ENCODE data around the gene CPVL. TPM values are rescaled to one million over a fixed set of nuclear protein-coding genes. Genes with fewer than 3 reads are reported as not detected.

CPVL gene
- polyA plus RNA-seq, 2 of the 4 experiments (the other 2 are of a cell fraction): 0.05 TPM; not detected in 1

DNA sequence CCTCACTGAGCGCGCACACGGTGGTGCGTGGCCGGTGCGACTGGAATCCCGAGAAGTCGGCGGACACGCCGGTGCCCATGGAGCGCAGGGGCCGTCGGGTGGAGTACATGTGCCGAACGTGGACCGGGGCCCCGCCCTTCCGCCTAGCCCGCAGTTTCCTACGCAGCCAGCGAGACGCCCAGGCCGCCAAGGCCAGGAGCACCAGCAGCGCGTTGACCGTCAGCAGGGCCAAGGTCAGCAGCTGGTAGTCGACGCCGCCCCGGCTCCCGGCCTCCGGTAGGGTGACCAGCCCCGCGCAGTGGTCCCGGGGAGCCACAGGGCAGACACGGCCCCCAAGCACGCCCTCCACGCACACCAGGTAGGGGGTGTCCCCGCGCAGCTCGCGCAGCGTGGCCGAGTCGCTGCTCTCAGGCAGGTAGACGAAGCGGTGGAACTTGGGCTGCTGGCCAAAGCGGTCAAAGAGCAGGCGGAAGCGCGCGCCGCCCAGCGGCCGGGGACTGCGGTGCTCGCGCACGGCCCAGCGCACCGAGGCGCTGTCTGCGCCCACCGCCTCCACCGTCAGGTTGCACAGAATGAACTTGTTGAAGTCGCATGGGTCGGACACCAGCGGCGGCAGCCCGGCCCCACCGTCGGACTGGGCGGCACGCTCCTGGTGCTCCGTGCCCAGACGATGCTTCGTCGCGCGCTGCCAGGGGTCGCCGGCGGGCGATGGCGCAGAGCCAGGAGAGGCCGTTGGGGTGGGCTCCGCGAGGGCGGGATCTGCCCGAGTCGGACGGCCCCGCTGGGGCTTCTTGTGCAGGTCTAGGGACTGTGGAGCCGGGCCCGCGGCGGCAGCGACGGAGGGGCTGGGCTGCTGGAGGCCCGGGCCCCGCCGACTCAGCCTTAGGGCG lies 190.4 kb downstream of the CPVL start:
- H3K4me1 ChIP-seq: peaks cover 4% of the 10 kb centered on the region; the same call in 2 of the 3 replicates
- TF ChIP-seq RAD21 (conservative IDR thresholded peaks at IDR 0.05 in 1 of 2, IDR thresholded peaks at IDR 0.05 in 1 of 2): peak in 1 of 2 experiments; percentile 30; a peak in 1 of 5 replicates
- TF ChIP-seq, protein P1, sequence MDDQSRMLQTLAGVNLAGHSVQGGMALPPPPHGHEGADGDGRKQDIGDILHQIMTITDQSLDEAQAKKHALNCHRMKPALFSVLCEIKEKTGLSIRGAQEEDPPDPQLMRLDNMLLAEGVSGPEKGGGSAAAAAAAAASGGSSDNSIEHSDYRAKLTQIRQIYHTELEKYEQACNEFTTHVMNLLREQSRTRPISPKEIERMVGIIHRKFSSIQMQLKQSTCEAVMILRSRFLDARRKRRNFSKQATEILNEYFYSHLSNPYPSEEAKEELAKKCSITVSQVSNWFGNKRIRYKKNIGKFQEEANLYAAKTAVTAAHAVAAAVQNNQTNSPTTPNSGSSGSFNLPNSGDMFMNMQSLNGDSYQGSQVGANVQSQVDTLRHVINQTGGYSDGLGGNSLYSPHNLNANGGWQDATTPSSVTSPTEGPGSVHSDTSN (IDR thresholded peaks at IDR 0.05): no peak
- TF ChIP-seq FOSB (CRISPR knock-in tag; IDR thresholded peaks at IDR 0.05): no peak
- TF ChIP-seq, protein P2, sequence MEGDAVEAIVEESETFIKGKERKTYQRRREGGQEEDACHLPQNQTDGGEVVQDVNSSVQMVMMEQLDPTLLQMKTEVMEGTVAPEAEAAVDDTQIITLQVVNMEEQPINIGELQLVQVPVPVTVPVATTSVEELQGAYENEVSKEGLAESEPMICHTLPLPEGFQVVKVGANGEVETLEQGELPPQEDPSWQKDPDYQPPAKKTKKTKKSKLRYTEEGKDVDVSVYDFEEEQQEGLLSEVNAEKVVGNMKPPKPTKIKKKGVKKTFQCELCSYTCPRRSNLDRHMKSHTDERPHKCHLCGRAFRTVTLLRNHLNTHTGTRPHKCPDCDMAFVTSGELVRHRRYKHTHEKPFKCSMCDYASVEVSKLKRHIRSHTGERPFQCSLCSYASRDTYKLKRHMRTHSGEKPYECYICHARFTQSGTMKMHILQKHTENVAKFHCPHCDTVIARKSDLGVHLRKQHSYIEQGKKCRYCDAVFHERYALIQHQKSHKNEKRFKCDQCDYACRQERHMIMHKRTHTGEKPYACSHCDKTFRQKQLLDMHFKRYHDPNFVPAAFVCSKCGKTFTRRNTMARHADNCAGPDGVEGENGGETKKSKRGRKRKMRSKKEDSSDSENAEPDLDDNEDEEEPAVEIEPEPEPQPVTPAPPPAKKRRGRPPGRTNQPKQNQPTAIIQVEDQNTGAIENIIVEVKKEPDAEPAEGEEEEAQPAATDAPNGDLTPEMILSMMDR (IDR thresholded peaks at IDR 0.05): peak; percentile 33; the same call in 1 of the 3 replicates
- TF ChIP-seq HDAC2 (IDR thresholded peaks at IDR 0.05): no peak
- TF ChIP-seq, protein P3, sequence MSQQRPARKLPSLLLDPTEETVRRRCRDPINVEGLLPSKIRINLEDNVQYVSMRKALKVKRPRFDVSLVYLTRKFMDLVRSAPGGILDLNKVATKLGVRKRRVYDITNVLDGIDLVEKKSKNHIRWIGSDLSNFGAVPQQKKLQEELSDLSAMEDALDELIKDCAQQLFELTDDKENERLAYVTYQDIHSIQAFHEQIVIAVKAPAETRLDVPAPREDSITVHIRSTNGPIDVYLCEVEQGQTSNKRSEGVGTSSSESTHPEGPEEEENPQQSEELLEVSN (IDR thresholded peaks at IDR 0.05; ENCODE audit: borderline replicate concordance, low read depth): no peak
- TF ChIP-seq SMC3 (IDR thresholded peaks at IDR 0.05): peak; percentile 33; the same call in 1 of the 3 replicates
- 37% methylated on average over 10 of the region's 104 CpGs for WGBS (ENCODE audit: missing lambda C conversion rate)
- CTCF ChIA-PET: interaction anchor here (0.6 to 5.1 kb wide), 15 partner anchors 9 to 454 kb away, joined by 3 to 40 read pairs (median 6); no protein-coding TSS in a partner anchor
- DNase-seq (ENCODE audit: low read depth in 1 of 2, low spot score in 1 of 2) (peak; percentile 33), ATAC-seq (peak; percentile 59 to 76), FAIRE-seq (no peak)
- POLR2A ChIA-PET: no interaction called here
- H3K4me2 ChIP-seq: peak overlapping the region; percentile 96
- peak overlapping the region; percentile 47 for H3K4me3 ChIP-seq
- H3K27ac ChIP-seq: peak overlapping the region in 1 of 2 experiments; percentile 54; a peak in 2 of 6 replicates
- no peaks in the 10 kb centered on the region for H3K9me3 ChIP-seq

DNA sequence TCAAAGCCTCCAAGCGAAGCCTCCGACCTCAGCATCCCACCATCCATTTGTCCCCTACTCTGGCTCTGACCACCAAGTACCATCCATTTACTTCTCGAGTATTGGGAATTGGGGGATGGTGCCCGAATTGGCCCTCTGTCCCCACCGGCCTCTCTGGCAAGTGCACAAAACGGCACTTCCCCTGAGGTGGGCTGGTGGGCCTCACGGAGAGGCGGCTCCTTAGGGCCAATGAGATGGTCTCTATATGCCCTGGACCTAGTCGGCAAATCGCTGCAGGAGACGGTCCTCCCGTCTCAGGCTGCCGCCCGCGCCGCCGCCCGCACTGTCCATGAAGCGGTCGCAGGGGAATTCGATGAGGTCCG lies 191.0 kb downstream of the CPVL start:
- DNase-seq (ENCODE audit: low read depth in 1 of 2, low spot score in 1 of 2) (no peak), ATAC-seq (no peak), FAIRE-seq (no peak)
- WGBS (ENCODE audit: missing lambda C conversion rate): 83% methylated on average over 20 of the region's 22 CpGs
- ChIA-PET CTCF (interaction anchor here (1.0 to 5.1 kb wide), 5 partner anchors 11 to 455 kb away, joined by 3 to 40 read pairs (median 16); no protein-coding TSS in a partner anchor), POLR2A (no interaction called here)
- Histone ChIP-seq H3K4me2 (peak overlapping the region; percentile 96; the same call in 2 of the 3 replicates), H3K27ac (no peak overlapping the region), H3K9me3 (no peaks in the 10 kb centered on the region), H3K4me1 (peaks cover 4% of the 10 kb centered on the region; the same call in 2 of the 3 replicates), H3K4me3 (peak overlapping the region; percentile 47; the same call in 1 of the 3 replicates)
- TF ChIP-seq, protein P4, sequence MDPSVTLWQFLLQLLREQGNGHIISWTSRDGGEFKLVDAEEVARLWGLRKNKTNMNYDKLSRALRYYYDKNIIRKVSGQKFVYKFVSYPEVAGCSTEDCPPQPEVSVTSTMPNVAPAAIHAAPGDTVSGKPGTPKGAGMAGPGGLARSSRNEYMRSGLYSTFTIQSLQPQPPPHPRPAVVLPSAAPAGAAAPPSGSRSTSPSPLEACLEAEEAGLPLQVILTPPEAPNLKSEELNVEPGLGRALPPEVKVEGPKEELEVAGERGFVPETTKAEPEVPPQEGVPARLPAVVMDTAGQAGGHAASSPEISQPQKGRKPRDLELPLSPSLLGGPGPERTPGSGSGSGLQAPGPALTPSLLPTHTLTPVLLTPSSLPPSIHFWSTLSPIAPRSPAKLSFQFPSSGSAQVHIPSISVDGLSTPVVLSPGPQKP (IDR thresholded peaks at IDR 0.05; ENCODE audit: low read depth, low read length): no peak
- TF ChIP-seq JUN (IDR thresholded peaks at IDR 0.05): no peak
- TF ChIP-seq CHD2 (IDR thresholded peaks at IDR 0.05; ENCODE audit: low read length, partially characterized antibody): no peak
- TF ChIP-seq, protein P5, sequence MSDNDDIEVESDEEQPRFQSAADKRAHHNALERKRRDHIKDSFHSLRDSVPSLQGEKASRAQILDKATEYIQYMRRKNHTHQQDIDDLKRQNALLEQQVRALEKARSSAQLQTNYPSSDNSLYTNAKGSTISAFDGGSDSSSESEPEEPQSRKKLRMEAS (IDR thresholded peaks at IDR 0.05): no peak
- TF ChIP-seq, protein P6, sequence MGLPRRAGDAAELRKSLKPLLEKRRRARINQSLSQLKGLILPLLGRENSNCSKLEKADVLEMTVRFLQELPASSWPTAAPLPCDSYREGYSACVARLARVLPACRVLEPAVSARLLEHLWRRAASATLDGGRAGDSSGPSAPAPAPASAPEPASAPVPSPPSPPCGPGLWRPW (IDR thresholded peaks at IDR 0.05): no peak
- no peak for TF ChIP-seq RFX5 (IDR thresholded peaks at IDR 0.05)
- TF ChIP-seq CEBPB (IDR thresholded peaks at IDR 0.05): no peak
- no peak for TF ChIP-seq CBX2 (IDR thresholded peaks at IDR 0.05; ENCODE audit: borderline replicate concordance, low read depth)
- TF ChIP-seq POLR2A (IDR thresholded peaks at IDR 0.05; ENCODE audit: low read length): no peak
- TF ChIP-seq RCOR1 (IDR thresholded peaks at IDR 0.05; ENCODE audit: low read depth, low read length): no peak
- no peak for TF ChIP-seq KDM1A (IDR thresholded peaks at IDR 0.05; ENCODE audit: low read depth)
- no peak for TF ChIP-seq CBX8 (IDR thresholded peaks at IDR 0.05)
- TF ChIP-seq EHF (CRISPR knock-in tag; IDR thresholded peaks at IDR 0.05): no peak
- TF ChIP-seq NR3C1 (IDR thresholded peaks at IDR 0.05): no peak
- TF ChIP-seq, protein P2 (IDR thresholded peaks at IDR 0.05): no peak
- no peak for TF ChIP-seq ZFP36 (IDR thresholded peaks at IDR 0.05; ENCODE audit: borderline replicate concordance, partially characterized antibody)

Measured in A549 (cell line).